ENCODE results near the gene HS6ST1. TPM values are rescaled to one million over a fixed set of nuclear protein-coding genes. Genes with fewer than 3 reads are reported as not detected.
"Not testable (repeated sequence)": the region's sequence is repeated elsewhere in the genome, so short reads cannot be mapped to it uniquely, and the experiment has no call there.

The HS6ST1 gene
- total and polyA plus RNA-seq, 9 donors: 12.9 to 62.5 (median 45.3) TPM

GRCh38 chr2:128320906-128321771, 2.5 kb upstream of the HS6ST1 start:
- TF ChIP-seq CTCF (IDR thresholded peaks at IDR 0.05): no peak
- no peak for TF ChIP-seq POLR2A (IDR thresholded peaks at IDR 0.05)
- no peak for TF ChIP-seq EP300 (IDR thresholded peaks at IDR 0.05)
- Histone ChIP-seq H3K36me3 (no peaks in the 10 kb centered on the region), H3K4me1 (ENCODE audit: insufficient read depth) (peaks cover 6% of the 10 kb centered on the region), H3K27ac (peak overlapping the region in 1 of 2 donors; percentile 53), H3K4me3 (no peak overlapping the region), H3K9me3 (no peaks in the 10 kb centered on the region), H3K27me3 (no peaks in the 10 kb centered on the region)
- intact Hi-C loops (cut with DNase I): loop anchor here in 3 of 4 donors (5.0 kb wide), 4 partner anchors 176 to 436 kb away; no protein-coding TSS in a partner anchor
- peak; percentile 40 to 54 (median 52) for DNase-seq
- WGBS, 3 donors: 80 to 87% (median 81%) methylated on average over 23 of the region's 23 CpGs

- H3K27ac ChIP-seq: no peak overlapping the region
Observed at GRCh38 chr2:128320192-128320905, 1.7 kb upstream of the HS6ST1 start.

GRCh38 chr2:128319631-128320191, 1.0 kb upstream of the HS6ST1 start:
- no peak overlapping the region for H3K4me3 ChIP-seq
- H3K27ac ChIP-seq: peak overlapping the region in 1 of 2 donors; percentile 57

More at GRCh38 chr2:128320192-128320905, 1.7 kb upstream of the HS6ST1 start:
- Histone ChIP-seq H3K9me3 (no peaks in the 10 kb centered on the region), H3K36me3 (no peaks in the 10 kb centered on the region), H3K27me3 (no peaks in the 10 kb centered on the region), H3K4me1 (ENCODE audit: insufficient read depth) (peaks cover 6% of the 10 kb centered on the region), H3K4me3 (no peak overlapping the region)
- TF ChIP-seq EP300 (IDR thresholded peaks at IDR 0.05) (no peak), POLR2A (IDR thresholded peaks at IDR 0.05) (no peak), CTCF (IDR thresholded peaks at IDR 0.05) (no peak)
- intact Hi-C loops (cut with DNase I): loop anchor here in 3 of 4 donors (5.0 kb wide), 4 partner anchors 177 to 437 kb away; no protein-coding TSS in a partner anchor
- DNase-seq: peak in 4 of 5 donors; percentile 21 to 33 (median 29)
- WGBS, 3 donors: 86 to 91% (median 90%) methylated on average over 11 of the region's 11 CpGs

GRCh38 chr2:128318245-128318644, 423 bp downstream of the HS6ST1 start:
- not testable (repeated sequence) for H3K27ac ChIP-seq, H3K27me3 ChIP-seq, H3K36me3 ChIP-seq, H3K9me3 ChIP-seq
- intact Hi-C loops (cut with DNase I): loop anchor here in 1 of 4 donors (10.0 kb wide), 2 partner anchors 143 to 423 kb away; no protein-coding TSS in a partner anchor
- Histone ChIP-seq H3K4me1 (ENCODE audit: insufficient read depth) (peaks cover 16% of the 10 kb centered on the region), H3K4me3 (peak overlapping the region; percentile 87)
- 0 to 1% methylated on average over 2 to 40 of the region's 55 CpGs; no CpG with 5 or more reads in 1 of the 3 donors for whole genome bisulfite sequencing, 3 donors
- peak in 3 of 5 donors; percentile 30 to 59 (median 57) for DNase-seq

More at GRCh38 chr2:128319631-128320191, 1.0 kb upstream of the HS6ST1 start:
- Histone ChIP-seq H3K9me3 (no peaks in the 10 kb centered on the region), H3K36me3 (no peaks in the 10 kb centered on the region), H3K4me1 (ENCODE audit: insufficient read depth) (peaks cover 9% of the 10 kb centered on the region), H3K27me3 (no peaks in the 10 kb centered on the region)
- 83 to 88% (median 87%) methylated on average over 34 to 38 of the region's 38 CpGs for WGBS, 3 donors
- intact Hi-C loops (cut with DNase I): loop anchor here in 3 of 4 donors (5.0 to 10.0 kb wide), 6 partner anchors 145 to 438 kb away; no protein-coding TSS in a partner anchor
- TF ChIP-seq POLR2A (IDR thresholded peaks at IDR 0.05) (no peak), CTCF (IDR thresholded peaks at IDR 0.05) (no peak), EP300 (IDR thresholded peaks at IDR 0.05) (no peak)
- peak; percentile 17 to 48 (median 44) for DNase-seq

DNA sequence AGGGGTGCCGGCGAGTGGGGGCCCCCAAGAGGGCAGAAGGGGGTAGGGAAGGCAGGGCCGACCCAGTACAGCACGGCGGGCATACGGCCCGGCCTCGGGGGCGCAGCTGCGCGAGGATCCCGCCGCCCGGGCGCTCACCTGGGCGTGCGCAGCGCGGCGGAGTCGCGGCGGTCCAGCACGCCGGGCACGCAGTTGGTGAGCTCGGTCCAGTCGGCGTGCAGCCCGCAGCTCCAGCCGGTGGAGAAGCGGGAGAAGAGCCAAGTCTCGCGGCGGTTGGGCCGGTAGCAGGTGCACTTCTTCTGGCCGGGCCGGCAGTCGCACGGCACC, 806 bp downstream of the HS6ST1 start:
- not testable (repeated sequence) for H3K36me3 ChIP-seq, H3K27ac ChIP-seq, H3K27me3 ChIP-seq, H3K9me3 ChIP-seq, DNase-seq
- Histone ChIP-seq H3K4me1 (ENCODE audit: insufficient read depth) (peaks cover 19% of the 10 kb centered on the region), H3K4me3 (peak overlapping the region; percentile 87)
- intact Hi-C loops (cut with DNase I): loop anchor here in 1 of 4 donors (10.0 kb wide), 2 partner anchors 143 to 423 kb away; no protein-coding TSS in a partner anchor
- WGBS, 3 donors: 0 to 1% (median 0%) methylated on average over 7 to 31 of the region's 40 CpGs
